ENCODE results near the gene NDUFAB1. TPM values are rescaled to one million over a fixed set of nuclear protein-coding genes. Genes with fewer than 3 reads are reported as not detected.

NDUFAB1 gene
- 136 and 137 TPM in 2 replicates for total RNA-seq

GRCh38 chr16:23595951-23596720, at the start of gene NDUFAB1:
NDUFAB1 (minus strand) TSS chr16:23596316; CDS start chr16:23596290, 26 bp downstream.

GRCh38 chr16:23640931-23641765, 45.0 kb upstream of the NDUFAB1 start, which contains the start of the genes DCTN5 and PALB2:
DCTN5 (plus strand) TSS chr16:23641466; CDS start chr16:23641543, 77 bp downstream.
PALB2 (minus strand) TSS chr16:23641310; CDS start chr16:23641157, 153 bp downstream.

DNA sequence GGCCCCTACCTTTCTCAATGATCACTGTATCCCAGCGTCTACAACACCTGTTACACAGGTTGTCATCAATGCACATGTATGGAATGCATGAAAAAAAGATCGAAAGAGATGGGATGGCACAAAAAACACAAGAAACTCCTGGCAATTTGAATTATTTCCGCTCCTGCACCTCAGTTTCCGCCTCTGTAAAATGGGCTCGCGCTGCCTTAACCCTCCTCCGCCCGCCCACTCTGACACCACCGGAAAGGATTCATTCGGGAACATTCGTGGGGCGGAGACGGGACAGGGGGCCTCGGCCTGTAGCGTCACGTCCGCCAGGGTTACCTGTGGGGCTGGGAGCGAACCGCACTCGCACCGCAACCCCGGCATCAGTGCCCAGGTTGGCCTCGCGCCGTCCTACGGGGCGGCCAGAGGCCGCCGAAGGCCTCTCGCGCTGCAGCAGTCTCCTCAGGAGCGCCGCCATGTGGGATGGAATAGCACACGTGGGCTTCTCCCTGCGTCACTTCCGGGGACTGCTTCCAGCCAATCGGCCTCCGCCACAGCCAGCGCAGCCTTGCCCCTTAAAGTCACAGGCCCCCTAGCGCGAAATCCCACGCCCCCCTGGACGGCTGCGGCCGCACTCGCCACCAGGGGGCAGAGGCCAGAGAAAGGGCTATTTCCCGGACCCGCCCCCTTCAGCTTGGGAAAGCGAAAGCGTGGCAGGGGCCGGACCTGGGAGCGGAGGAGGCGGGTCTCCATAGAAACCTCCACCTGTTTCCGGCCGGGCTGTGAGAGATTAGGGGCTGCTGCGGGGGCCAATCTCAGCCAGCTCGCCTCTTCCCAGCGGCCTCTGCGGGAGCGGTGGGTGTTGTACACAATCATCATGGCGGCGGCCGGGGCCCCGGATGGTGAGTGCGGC, 39.0 kb downstream of the NDUFAB1 start, which contains the start of the genes EARS2 and UBFD1:
EARS2 (minus strand) TSS at position 470 of the 898 bp plus-strand sequence; CDS start at position 463, 7 bp downstream.
UBFD1 (plus strand) TSS at position 847 of the 898 bp plus-strand sequence; CDS start at position 863, 16 bp downstream.

Other genes starting within 250 kb of the NDUFAB1 start
- gene COG7, start 143.1 kb downstream of the NDUFAB1 start, total RNA-seq: 12.0 and 14.7 TPM in 2 replicates
- gene GGA2, start 85.8 kb downstream of the NDUFAB1 start, total RNA-seq: 26.7 and 29.4 TPM in 2 replicates
- 12.9 and 15.5 TPM in 2 replicates for gene EARS2, start 39.0 kb downstream of the NDUFAB1 start, total RNA-seq
- gene UBFD1, start 38.6 kb downstream of the NDUFAB1 start, total RNA-seq: 54.8 and 56.6 TPM in 2 replicates
- gene PALB2, start 45.0 kb upstream of the NDUFAB1 start, total RNA-seq: 6.6 and 6.8 TPM in 2 replicates
- gene DCTN5, start 45.1 kb upstream of the NDUFAB1 start, total RNA-seq: 45.5 and 60.2 TPM in 2 replicates
- 3.7 and 4.7 TPM in 2 replicates for gene PLK1, start 82.6 kb upstream of the NDUFAB1 start, total RNA-seq
- gene ERN2, start 116.9 kb upstream of the NDUFAB1 start, total RNA-seq: not detected in 2 replicates
- not detected in 2 replicates for gene CHP2, start 158.7 kb upstream of the NDUFAB1 start, total RNA-seq
- not detected in 2 replicates for gene PRKCB, start 239.7 kb upstream of the NDUFAB1 start, total RNA-seq